Brain pericyte (primary cell): ENCODE measurements around the gene PRKG1.
"Not testable (repeated sequence)": the region's sequence is repeated elsewhere in the genome, so short reads cannot be mapped to it uniquely, and the experiment has no call there.

Experiments
- DNase-seq: peaks from one replicate; pipeline ENCODE4 v3.0.0-alpha.2; 2012; ENCODE audit warnings: low read depth, low spot score

PRKG1 gene

DNA sequence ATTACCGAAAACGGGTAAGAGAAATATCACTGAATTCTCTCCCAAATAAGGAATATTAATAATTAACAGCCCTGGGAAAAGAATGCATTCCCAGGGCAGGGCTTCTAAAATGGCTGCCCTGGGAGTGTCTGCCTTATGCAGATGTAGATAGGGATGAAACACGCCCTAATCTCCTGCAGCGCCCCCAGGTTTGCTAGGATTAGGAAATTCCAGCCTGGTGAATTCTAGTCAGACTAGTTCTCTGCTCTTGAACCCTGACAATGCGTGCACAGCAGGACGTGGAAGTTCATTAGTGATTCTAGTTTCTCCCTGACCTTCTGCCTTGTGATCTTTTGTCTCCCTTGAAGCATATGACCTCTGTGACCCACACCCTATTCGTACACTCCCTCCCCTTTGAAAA is 1130.6 kb downstream of the PRKG1 start:
- DNase-seq, result not testable (repeated sequence)

DNA sequence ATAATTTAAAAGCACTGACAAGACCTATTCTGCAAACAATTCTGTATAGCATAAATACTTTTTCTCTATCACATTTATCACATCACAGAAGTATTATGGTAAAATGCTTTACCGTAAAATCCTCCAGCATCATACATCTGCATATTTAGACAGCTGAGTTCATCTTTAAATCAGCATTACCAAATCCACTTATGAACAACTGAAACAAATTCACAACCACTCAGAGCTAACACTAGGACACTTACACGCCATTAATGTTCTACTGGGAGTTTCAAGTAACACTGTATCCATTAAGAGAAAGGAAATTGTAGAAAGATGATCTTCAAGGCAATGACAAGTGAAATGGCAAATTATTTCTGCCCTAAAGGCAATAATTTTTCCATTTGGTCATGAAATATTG is 1134.1 kb downstream of the PRKG1 start:
- DNase-seq, result no peak

DNA sequence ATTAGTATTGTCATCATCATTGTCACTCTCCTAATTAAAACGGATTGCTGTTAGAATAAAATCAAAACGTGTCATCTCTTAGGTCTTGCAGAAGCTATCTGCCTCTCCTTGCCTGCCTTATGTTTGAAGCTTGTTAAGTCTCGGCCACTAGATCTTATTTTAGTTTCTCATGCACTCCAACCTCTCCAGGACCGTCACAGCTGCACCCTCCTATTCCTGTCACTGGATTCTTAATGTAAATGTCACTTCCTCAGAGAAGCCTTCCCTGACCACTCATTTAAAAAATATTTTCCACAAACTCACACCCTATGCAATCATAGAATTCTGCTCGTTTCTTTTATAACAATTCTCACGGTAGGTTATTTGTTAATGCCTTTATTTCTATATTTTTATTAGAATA is 1135.9 kb downstream of the PRKG1 start:
- DNase-seq, result no peak

GRCh38 chr10:52212062-52212461 is 1137.8 kb downstream of the PRKG1 start:
- DNase-seq, result no peak

GRCh38 chr10:52212802-52213201 is 1138.5 kb downstream of the PRKG1 start:
- no peak for DNase-seq

GRCh38 chr10:52213321-52213752 is 1139.0 kb downstream of the PRKG1 start:
- DNase-seq, result no peak

DNA sequence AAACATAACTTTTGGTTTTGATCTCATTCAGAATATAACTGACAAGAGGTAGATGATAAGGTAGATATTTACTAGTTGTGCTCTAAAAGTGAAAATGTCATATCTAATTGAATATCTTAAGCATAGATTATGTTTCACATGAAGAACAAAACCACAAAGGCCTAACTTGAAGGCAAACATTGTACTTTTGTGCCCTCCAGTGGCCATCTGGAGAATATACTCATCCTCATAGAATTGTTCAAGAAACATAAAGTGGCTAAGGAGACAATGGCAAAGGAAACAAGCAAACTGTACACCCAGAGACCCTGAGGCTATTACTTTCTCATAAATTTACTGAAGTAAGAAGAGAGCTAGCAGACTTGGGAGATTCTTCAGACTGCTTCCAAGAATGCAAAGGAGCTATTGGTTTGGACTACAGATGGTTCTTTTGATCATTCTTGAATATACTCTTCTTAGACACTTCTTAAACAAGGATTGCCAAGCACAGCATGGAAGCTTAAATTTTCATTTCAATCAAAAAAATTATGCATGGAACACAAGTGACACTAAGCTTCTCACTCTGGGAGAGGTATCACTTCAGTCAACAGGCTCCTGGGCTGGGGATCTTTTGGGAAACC is 1141.6 kb downstream of the PRKG1 start:
- DNase-seq, result peak; percentile 39

GRCh38 chr10:52216852-52217251 is 1142.6 kb downstream of the PRKG1 start:
- DNase-seq, result peak; percentile 80

GRCh38 chr10:52217531-52217930 is 1143.2 kb downstream of the PRKG1 start:
- DNase-seq, result no peak

DNA sequence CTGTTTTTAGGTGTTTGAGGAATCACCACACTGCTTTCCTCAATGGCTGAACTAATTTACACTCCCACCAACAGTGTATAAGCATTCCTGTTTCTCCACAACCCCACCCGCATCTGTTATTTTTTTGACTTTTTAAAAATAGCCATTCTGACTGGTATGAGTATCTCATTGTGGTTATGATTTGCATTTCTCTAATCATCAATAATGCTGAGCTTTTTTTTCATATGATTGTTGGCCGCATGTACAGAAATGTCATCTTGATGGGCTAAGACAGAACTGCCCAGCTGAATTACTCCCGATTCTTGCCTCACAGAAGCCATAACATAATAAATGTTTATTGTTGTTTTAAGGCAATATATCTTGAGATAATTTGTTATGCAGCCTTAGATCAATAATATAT is 1146.7 kb downstream of the PRKG1 start:
- DNase-seq, result no peak

- DNase-seq, result no peak
These were observed 1147.6 kb downstream of the PRKG1 start for GRCh38 chr10:52221923-52222322.

DNA sequence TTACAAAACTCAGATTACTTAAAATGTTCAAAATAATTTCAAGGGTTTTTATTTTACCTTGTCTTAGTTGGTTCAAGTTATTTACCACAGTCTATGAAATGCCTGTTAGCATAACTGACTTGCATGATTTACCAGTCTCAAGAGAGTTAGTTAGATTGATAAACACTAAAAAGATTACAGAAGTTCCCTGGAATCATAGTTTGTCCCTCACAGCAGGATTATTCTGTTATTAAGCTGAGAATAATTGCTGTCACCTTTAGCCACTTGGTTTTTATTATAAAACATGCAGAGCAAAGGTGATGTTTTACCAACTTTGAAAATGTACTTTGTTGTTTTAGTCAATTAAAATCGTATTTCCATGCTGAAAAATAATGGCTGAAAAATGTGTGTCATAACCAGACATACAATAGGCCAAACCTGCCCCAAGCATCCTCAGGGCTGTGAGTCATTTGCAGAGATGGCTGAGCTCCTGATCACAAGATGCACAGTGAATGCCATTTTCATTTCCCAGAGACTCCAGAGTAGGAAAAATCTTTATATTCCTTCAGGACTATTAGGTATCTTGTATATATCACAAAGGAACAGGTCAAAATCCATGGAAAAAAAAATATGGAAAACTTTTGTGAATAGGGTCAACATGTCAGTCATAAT is 1152.0 kb downstream of the PRKG1 start:
- DNase-seq, result no peak

GRCh38 chr10:52228556-52228955 is 1154.3 kb downstream of the PRKG1 start:
- no peak for DNase-seq

GRCh38 chr10:52229291-52229931 is 1155.1 kb downstream of the PRKG1 start:
- DNase-seq, result no peak

DNA sequence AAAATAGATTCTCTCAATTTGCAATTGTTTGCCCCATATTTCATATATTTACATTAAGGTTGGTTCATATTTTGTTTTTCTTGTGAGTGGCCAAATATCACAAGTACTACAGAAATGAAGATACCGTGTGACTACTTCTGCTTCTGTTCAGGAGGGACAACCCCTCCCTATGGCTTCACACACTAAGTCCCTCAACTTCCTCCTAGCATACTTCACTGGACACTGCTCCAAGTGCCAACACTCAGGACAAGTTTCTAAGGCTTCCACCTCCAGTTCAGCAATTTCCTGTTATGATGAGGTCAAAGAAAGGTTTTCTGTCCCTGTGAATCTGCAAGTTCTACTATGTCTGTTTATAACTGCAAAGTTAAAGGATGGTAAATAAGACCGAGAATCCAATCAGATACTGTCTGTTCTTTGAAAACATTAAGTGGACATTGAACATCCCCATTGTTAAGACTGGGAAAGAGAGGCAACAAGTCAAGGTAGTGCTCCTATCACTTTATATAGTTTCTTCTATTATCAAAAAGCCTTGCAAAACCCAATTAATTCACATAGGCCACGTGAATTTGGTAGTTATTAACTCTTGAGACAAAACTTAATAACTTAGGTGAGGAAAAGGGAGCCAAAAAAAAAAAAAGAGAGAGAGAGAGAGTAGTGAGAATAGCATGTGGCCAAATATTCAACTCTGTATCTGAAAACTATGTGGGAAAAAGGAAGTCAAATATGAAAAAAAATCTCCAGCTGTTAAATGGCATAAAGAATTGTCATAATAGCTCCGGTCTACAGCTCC is 1158.5 kb downstream of the PRKG1 start:
- no peak for DNase-seq

GRCh38 chr10:52233351-52233991 is 1159.2 kb downstream of the PRKG1 start:
- DNase-seq, result not testable (repeated sequence)

GRCh38 chr10:52239771-52240170 is 1165.5 kb downstream of the PRKG1 start:
- DNase-seq, result no peak

DNA sequence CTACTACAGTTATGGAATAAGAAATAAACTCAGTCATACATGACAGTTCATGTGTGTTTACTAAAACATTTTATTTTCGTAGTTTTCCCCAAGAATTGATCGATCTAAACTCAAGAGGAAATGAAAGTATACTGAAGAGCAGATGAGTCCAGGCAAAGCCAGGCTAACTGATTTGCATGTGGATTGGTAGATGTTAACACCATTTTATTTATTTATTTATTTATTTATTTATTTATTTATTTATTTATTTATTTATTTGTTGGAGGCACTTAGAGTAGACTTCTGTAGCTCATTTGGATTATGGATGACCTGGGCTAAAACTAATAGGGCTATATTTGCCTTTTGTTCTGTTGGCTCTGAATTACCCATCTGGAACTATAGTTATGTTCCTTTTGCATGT is 1171.3 kb downstream of the PRKG1 start:
- no peak for DNase-seq

DNA sequence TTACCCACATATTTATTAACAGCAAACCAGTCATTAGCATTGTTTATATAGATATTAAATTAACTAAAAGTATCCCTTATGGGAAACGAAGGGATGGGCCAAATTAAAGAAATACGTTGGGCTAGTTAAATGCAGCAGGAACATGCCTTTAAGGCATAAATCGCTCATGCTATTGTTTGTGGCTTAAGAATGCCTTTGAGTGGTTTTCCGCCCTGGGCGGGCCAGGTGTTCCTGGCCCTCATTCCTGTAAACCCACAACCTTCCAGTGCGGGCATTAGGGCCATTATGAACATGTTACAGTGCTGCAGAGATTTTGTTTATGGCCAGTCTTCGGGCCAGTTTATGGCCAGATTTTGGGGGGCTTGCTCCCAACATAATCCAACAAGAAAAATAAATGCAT is 1173.6 kb downstream of the PRKG1 start:
- DNase-seq, result not testable (repeated sequence)

DNA sequence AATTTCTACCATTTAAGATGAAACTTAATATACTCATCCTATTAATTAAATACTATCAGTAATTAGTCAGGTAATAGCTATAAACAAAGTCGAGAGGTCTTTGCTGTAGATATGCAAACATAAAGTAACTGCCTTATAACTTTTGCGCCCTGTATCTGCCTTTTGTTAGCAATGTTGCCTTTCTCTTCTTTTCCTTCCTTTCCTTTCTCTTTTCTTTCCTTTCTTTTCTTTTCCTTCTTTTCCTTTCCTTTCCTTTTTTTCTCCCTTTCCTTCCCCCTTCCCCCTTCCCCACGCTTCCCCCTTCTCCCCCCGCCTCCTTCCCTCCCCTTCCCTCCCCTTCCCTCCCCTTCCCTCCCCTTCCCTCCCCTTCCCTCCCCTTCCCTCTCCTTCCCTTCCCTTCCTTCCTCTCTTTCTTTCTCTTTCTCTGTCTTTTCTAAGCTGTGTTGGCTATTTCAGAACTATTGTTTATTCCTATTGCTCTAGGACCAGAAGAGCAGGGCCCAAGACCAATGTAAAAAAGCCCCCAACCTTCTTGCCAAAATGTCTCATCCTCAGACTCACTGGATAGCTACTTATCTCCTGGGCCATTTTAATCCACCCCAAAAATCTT is 1174.5 kb downstream of the PRKG1 start:
- no peak for DNase-seq

DNA sequence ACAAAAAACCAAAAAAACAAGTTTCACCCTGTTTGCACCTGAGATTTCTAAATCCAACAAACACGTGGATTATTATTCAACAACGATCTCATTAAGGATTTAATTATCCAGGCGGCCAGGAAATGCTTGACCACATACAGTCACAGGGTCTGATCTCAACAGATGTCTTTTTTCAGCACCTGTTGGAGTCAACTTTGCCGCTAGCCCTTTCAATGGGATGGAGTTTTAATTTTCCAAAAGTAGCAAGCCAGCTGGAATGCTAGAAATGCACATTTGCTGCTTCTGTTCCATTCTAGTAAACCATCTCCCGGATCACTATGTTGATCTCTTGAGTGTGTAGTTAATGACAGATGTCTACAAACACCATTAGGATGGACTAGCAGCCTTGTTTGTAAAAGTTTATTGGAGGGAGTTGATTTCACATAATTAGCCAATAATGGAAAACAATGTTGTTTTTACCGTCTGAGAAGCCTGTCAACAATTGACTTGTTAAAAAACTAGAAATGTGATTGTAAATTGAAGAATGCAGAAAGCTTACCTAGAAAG is 1175.6 kb downstream of the PRKG1 start:
- DNase-seq, result no peak
